HepG2 (cell line): ENCODE data around the gene UNC13D. TPM values are rescaled to one million over a fixed set of nuclear protein-coding genes. Genes with fewer than 3 reads are reported as not detected.
"Not testable (repeated sequence)": the region's sequence is repeated elsewhere in the genome, so short reads cannot be mapped to it uniquely, and the experiment has no call there.

ENCODE experiments used
- ATAC-seq: fragments of 200-7000 bp; cut with Tn5 transposase; 3 replicates; pipeline ENCODE4 v1.9.1; 2020; ENCODE audit warnings: mild to moderate bottlenecking, moderate library complexity
- BruUV-seq: library from RNA; stranded (reverse); fragments of 400-500 nt; replicated peaks from 2 replicates; lab custom pipeline; 2021; lab: Mats Ljungman, UMichigan
- CTCF ChIA-PET: fragments of 300-600 bp; formaldehyde crosslinking; extraction: SDS; loops from one replicate; lab custom pipeline; 2021; ENCODE audit warnings: low total read pairs, inconsistent platforms, low intra/inter-chr PET ratio; lab: Yijun Ruan, JAX
- POLR2A ChIA-PET: fragments of 350-600 bp; sonication (Branson Sonifier 250); formaldehyde crosslinking; loops from one replicate; lab custom pipeline; 2020; ENCODE audit warnings: antibody characterized with exemption, inconsistent platforms; lab: Yijun Ruan, JAX
- DNase-seq: peaks from one replicate; pipeline ENCODE4 v3.0.0-alpha.2; 2015; ENCODE audit warnings: low spot score
- FAIRE-seq: peaks from 3 replicates; lab custom pipeline; 2011; peaks lifted over from hg19 to GRCh38; lab: Jason Lieb, UNC
- H2AFZ ChIP-seq: one replicate; pipeline ENCODE4 v1.6.1; 2011; ENCODE audit warnings: low read length, inconsistent platforms
- H3K27ac ChIP-seq: fragments of 300-600 bp; 3 replicates; pipeline ENCODE4 v1.8.0; 2011; ENCODE audit warnings: mixed run types, mild to moderate bottlenecking, mixed read lengths, low read length, inconsistent platforms; ENCODE audit not compliant: insufficient read depth; ENCODE audit errors: extremely low read length
- H3K27me3 ChIP-seq, 2 experiments: fragments of 200-600 bp in 1 of 2; 2 replicates in 1 of 2; 3 replicates in 1 of 2; pipeline versions ENCODE4 v1.6.0 to v1.8.0; 2011; ENCODE audit warnings: low read length in 2 of 2, mild to moderate bottlenecking in 2 of 2, moderate library complexity in 2 of 2, inconsistent platforms in 1 of 2; ENCODE audit not compliant: insufficient read depth in 2 of 2, control insufficient read depth in 1 of 2
- H3K36me3 ChIP-seq, 2 experiments: fragments of 200-600 bp in 1 of 2; replicated peaks in 1 of 2; 2 replicates in 1 of 2; 3 replicates in 1 of 2; pipeline versions ENCODE4 v1.5.1 to v1.8.0; 2011; ENCODE audit warnings: low read length in 2 of 2, inconsistent platforms in 1 of 2; ENCODE audit not compliant: insufficient read depth in 2 of 2, control insufficient read depth in 1 of 2
- H3K4me1 ChIP-seq: 2 replicates; pipeline ENCODE4 v1.5.1; 2012; ENCODE audit warnings: low read length, inconsistent platforms; ENCODE audit not compliant: insufficient read depth
- H3K4me2 ChIP-seq: 2 replicates; pipeline ENCODE4 v1.6.0; 2011; ENCODE audit warnings: low read depth, low read length, inconsistent platforms
- H3K4me3 ChIP-seq, 3 experiments: fragments of 200-600 bp in 1 of 3; sonication (generic), shearing (Covaris generic) in 1 of 3; replicated peaks in 1 of 3; 2 replicates each; pipeline ENCODE4 v1.5.1; 2011 to 2016; ENCODE audit warnings: low read length in 3 of 3, inconsistent platforms in 2 of 3, low read depth in 2 of 3, mild to moderate bottlenecking in 2 of 3, control low read depth in 1 of 3, mixed read lengths in 1 of 3; ENCODE audit not compliant: insufficient read depth in 1 of 3
- H3K79me2 ChIP-seq: one replicate; pipeline ENCODE4 v1.6.1; 2011; ENCODE audit warnings: low read length, inconsistent platforms; ENCODE audit not compliant: insufficient read depth
- H3K9ac ChIP-seq: 2 replicates; pipeline ENCODE4 v1.6.0; 2011; ENCODE audit warnings: mild to moderate bottlenecking, low read depth, low read length, inconsistent platforms; ENCODE audit not compliant: insufficient read depth
- H3K9me3 ChIP-seq: 2 replicates; pipeline ENCODE4 v1.5.1; 2012; ENCODE audit warnings: mild to moderate bottlenecking, low read length
- H4K20me1 ChIP-seq: 2 replicates; pipeline ENCODE4 v1.6.0; 2011; ENCODE audit warnings: inconsistent platforms, mild to moderate bottlenecking, low read length, moderate library complexity; ENCODE audit not compliant: insufficient read depth
- MTERF4 ChIP-seq: sonication (generic); formaldehyde crosslinking; IDR thresholded peaks from 2 replicates; pipeline ENCODE4 v1.8.0; 2023; ENCODE audit warnings: mild to moderate bottlenecking, missing genetic modification reagents
- NR2F1 ChIP-seq, 2 experiments: fragments of 450-650 bp in 1 of 2; formaldehyde crosslinking in 1 of 2; IDR thresholded peaks; 2 replicates each; pipeline versions ENCODE4 v1.5.0 to v1.6.1; 2016 to 2020; ENCODE audit warnings: mild to moderate bottlenecking in 1 of 2, missing compliant biosample characterization in 1 of 2, missing genetic modification reagents in 1 of 2, moderate library complexity in 1 of 2
- NR2F6 ChIP-seq, 2 experiments: IDR thresholded peaks; 2 replicates each; pipeline ENCODE4 v1.6.1; 2016; ENCODE audit warnings: antibody characterized with exemption in 1 of 2, mild to moderate bottlenecking in 1 of 2
- RARA ChIP-seq: IDR thresholded peaks from 2 replicates; pipeline ENCODE4 v1.6.1; 2016; ENCODE audit warnings: missing genetic modification reagents, missing compliant biosample characterization
- ZNF460 ChIP-seq: sonication (generic); formaldehyde crosslinking; IDR thresholded peaks from 2 replicates; pipeline ENCODE4 v1.5.1; 2020; ENCODE audit warnings: missing genetic modification reagents, mild to moderate bottlenecking, borderline replicate concordance
- ZNF687 ChIP-seq: sonication (generic); formaldehyde crosslinking; IDR thresholded peaks from 2 replicates; pipeline ENCODE4 v1.5.1; 2020; ENCODE audit warnings: mild to moderate bottlenecking, missing genetic modification reagents, moderate library complexity
- WGBS: methylation state at CpG from one replicate; pipeline ENCODE4 v1.1.6; 2017; ENCODE audit warnings: low lambda C conversion rate; 5-methylcytosine and 5-hydroxymethylcytosine counted together
- in situ Hi-C: cut with HindIII; loops from 2 replicates; pipeline ENCODE4 v1.10.0; 2017; ENCODE audit warnings: low pct_unique_long_range_greater_than_20kb; ENCODE audit not compliant: extremely low pct_ligation_motif_present
- intact Hi-C: fragments of 100-400 bp; cut with micrococcal nuclease; formaldehyde crosslinking; loops from one replicate; pipeline ENCODE4 v1.10.0; 2022; ENCODE audit not compliant: unreplicated experiment
- polyA plus RNA-seq, 8 experiments: library from polyadenylated mRNA; depleted of rRNA in 3 of 8; stranded (reverse) in 7 of 8; unstranded in 1 of 8; fragments of >200 nt; fragmentation: Illumina TruSeq in 4 of 8; extraction: Trizol in 4 of 8; gene quantifications; 2 replicates each; pipeline versions ENCODE4 v1.2.1 to v1.2.3, GENCODE V29; 2011 to 2016; ENCODE audit warnings: low read depth in 4 of 8, missing spikeins in 1 of 8, mixed read lengths in 1 of 8; ENCODE audit not compliant: insufficient read depth in 1 of 8
- total RNA-seq, 5 experiments: library from RNA; depleted of rRNA; stranded (reverse); fragments of >200 nt; fragmentation: Illumina TruSeq; extraction: Trizol; gene quantifications; 2 replicates each; pipeline ENCODE4 v1.2.3, GENCODE V29; 2016; ENCODE audit warnings: low read depth in 1 of 5

UNC13D gene
- total and polyA plus RNA-seq, 2 of the 13 experiments (the other 11 are each of a cell fraction or from before 2014, with no cell fraction given) = 29.7 to 42.7 TPM

DNA sequence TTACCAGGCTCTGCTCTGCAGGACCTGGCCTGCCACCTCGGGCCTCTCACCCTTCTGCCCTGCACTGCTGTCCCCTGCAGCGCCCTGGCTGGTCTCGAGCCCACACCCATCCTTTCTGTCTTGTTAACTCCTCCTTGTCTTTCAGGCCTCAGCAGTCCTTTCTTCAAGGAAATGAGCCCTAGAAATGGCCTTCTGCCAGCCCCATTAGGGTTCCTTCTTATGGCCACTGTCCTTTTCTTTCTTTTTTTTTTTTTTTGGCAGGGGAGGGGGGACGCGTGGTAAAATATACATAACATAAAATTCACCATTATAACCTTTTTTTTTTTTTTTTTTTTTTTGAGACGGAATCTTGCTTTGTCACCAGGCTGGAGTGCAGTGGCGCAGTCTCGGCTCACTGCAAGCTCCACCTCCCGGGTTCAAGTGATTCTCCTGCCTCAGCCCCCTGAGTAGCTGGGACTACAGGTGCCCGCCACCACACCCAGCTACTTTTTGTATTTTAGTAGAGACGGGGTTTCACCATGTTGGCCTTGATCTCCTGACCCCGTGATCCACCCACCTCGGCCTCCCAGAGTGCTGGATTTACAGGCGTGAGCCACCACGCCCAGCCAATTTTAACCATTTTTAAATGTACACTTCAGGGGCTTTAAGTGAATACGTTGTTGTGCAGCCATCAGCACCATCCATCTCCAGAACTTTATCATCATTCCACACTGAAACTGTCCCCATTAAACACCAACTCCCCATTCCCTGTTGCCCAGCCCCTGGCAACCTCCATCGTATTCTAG is 21.4 kb upstream of the UNC13D start:
- ATAC-seq, FAIRE-seq, H3K9me3 ChIP-seq, H3K9ac ChIP-seq, H3K27me3 ChIP-seq, H2AFZ ChIP-seq, H4K20me1 ChIP-seq, H3K79me2 ChIP-seq, DNase-seq, H3K36me3 ChIP-seq, in situ Hi-C loops, H3K27ac ChIP-seq, BruUV-seq, CTCF ChIA-PET, intact Hi-C loops: not testable (repeated sequence)
- peak overlapping the region; percentile 36; the same call in 1 of the 2 replicates for H3K4me2 ChIP-seq
- WGBS = 40% methylated on average over 17 of the region's 17 CpGs
- TF ChIP-seq ZNF687 (CRISPR knock-in tag) (peak; percentile 46), NR2F6 (IDR thresholded peaks at IDR 0.05) (peak; percentile 51), NR2F6 (CRISPR knock-in tag; IDR thresholded peaks at IDR 0.05) (peak; percentile 40; the same call in 1 of the 2 replicates), MTERF4 (CRISPR knock-in tag) (0 out of 2 replicates have a peak, but pooled peaks have one; percentile 41), NR2F1 (CRISPR knock-in tag; IDR thresholded peaks at IDR 0.05) (peak in 1 of 2 experiments; percentile 24; a peak in 1 of 4 replicates), RARA (peak; percentile 13; the same call in 1 of the 2 replicates), ZNF460 (CRISPR knock-in tag) (peak; percentile 82; the same call in 1 of the 2 replicates)
- peak overlapping the region in 1 of 3 experiments; percentile 40; a peak in 1 of 6 replicates for H3K4me3 ChIP-seq
- POLR2A ChIA-PET = interaction anchor here (0.6 to 5.7 kb wide), 5 partner anchors 10 to 138 kb away, joined by 3 to 70 read pairs (median 11); partner anchors contain the start of genes TRIM47, TRIM65 and WBP2
- H3K4me1 ChIP-seq = peaks cover 75% of the 10 kb centered on the region
